A549 (cell line): Measurements from ENCODE around the gene PKHD1. TPM values are rescaled to one million over a fixed set of nuclear protein-coding genes. Genes with fewer than 3 reads are reported as not detected.

Experiments used
- ATAC-seq, 2 experiments: fragments of 200-7000 bp in 1 of 2; fragments of >200 bp in 1 of 2; cut with Nextera tagmentation in 1 of 2; cut with Tn5 transposase in 1 of 2; 3 replicates each; pipeline versions ENCODE4 v1.8.0 to v1.9.1; 2018 to 2020; ENCODE audit warnings: mild to moderate bottlenecking in 1 of 2, moderate library complexity in 1 of 2
- CTCF ChIA-PET: fragments of 300-600 bp; sonication (Branson Sonifier 250); formaldehyde crosslinking; extraction: SDS; loops from one replicate; lab custom pipeline; 2021; ENCODE audit warnings: antibody characterized with exemption, inconsistent platforms; lab: Yijun Ruan, JAX
- POLR2A ChIA-PET: fragments of 350-600 bp; formaldehyde crosslinking; extraction: SDS; loops from one replicate; lab custom pipeline; 2021; ENCODE audit warnings: antibody characterized with exemption, inconsistent platforms; lab: Yijun Ruan, JAX
- DNase-seq, 2 experiments: peaks; one replicate each; pipeline versions ENCODE4 v3.0.0 to v3.0.0-alpha.2; 2011 to 2016; ENCODE audit warnings: low read depth in 1 of 2, low spot score in 1 of 2
- FAIRE-seq: peaks from 2 replicates; lab custom pipeline; 2011; peaks lifted over from hg19 to GRCh38; lab: Jason Lieb, UNC
- H3K27ac ChIP-seq, 2 experiments: fragments of >200 bp; sonication (Bioruptor Twin); formaldehyde crosslinking; 3 replicates each; pipeline ENCODE4 v1.5.1; 2016 to 2017
- H3K4me1 ChIP-seq: fragments of >200 bp; sonication (Bioruptor Twin); formaldehyde crosslinking; 3 replicates; pipeline ENCODE4 v1.6.1; 2016
- H3K4me2 ChIP-seq: fragments of >200 bp; sonication (Bioruptor Twin); formaldehyde crosslinking; 3 replicates; pipeline ENCODE4 v1.6.1; 2016
- H3K4me3 ChIP-seq: fragments of >200 bp; sonication (Bioruptor Twin); formaldehyde crosslinking; 3 replicates; pipeline ENCODE4 v1.5.1; 2016
- H3K9me3 ChIP-seq: fragments of >200 bp; sonication (Bioruptor Twin); formaldehyde crosslinking; 3 replicates; pipeline ENCODE4 v1.6.1; 2016
- ATOH8 ChIP-seq: fragments of 250-450 bp; sonication (Bioruptor Pico); IDR thresholded peaks from 2 replicates; pipeline ENCODE4 v1.5.0; 2020; ENCODE audit warnings: low read depth, mild to moderate bottlenecking, moderate library complexity
- BCL3 ChIP-seq: fragments of >200 bp; sonication (Bioruptor Twin); formaldehyde crosslinking; IDR thresholded peaks from 3 replicates; pipeline ENCODE4 v1.6.1; 2016
- CBX8 ChIP-seq: fragments of 200-600 bp; sonication (generic); IDR thresholded peaks from 2 replicates; pipeline ENCODE4 v1.6.1; 2016
- EHMT2 ChIP-seq: fragments of 200-600 bp; sonication (generic); IDR thresholded peaks from 2 replicates; pipeline ENCODE4 v1.6.1; 2016; ENCODE audit warnings: antibody characterized with exemption, low read depth, mild to moderate bottlenecking, moderate library complexity
- FOSB ChIP-seq: fragments of 250-450 bp; sonication (Bioruptor Pico); IDR thresholded peaks from 2 replicates; pipeline ENCODE4 v1.5.0; 2020; ENCODE audit warnings: mild to moderate bottlenecking, moderate library complexity
- FOSL2 ChIP-seq, 2 experiments: fragments of 450-650 bp in 1 of 2; fragments of >200 bp in 1 of 2; sonication (Bioruptor Twin) in 1 of 2; formaldehyde crosslinking; IDR thresholded peaks; 2 replicates each; pipeline versions ENCODE4 v1.5.0 to v1.6.1; 2016 to 2020; ENCODE audit warnings: mild to moderate bottlenecking in 1 of 2, moderate library complexity in 1 of 2
- FOXS1 ChIP-seq: fragments of 250-450 bp; sonication (Bioruptor Pico); IDR thresholded peaks from 2 replicates; pipeline ENCODE4 v1.5.0; 2020; ENCODE audit warnings: mild to moderate bottlenecking, moderate library complexity
- GATA3 ChIP-seq: IDR thresholded peaks from 2 replicates; pipeline ENCODE4 v1.6.1; 2012; ENCODE audit warnings: borderline replicate concordance
- HDAC2 ChIP-seq: fragments of 200-600 bp; sonication (generic); IDR thresholded peaks from 2 replicates; pipeline ENCODE4 v1.6.1; 2016
- HOXA7 ChIP-seq: fragments of 250-450 bp; sonication (Bioruptor Pico); IDR thresholded peaks from 2 replicates; pipeline ENCODE4 v1.5.0; 2020; ENCODE audit warnings: mild to moderate bottlenecking, moderate library complexity
- HOXB13 ChIP-seq: fragments of 250-450 bp; sonication (Bioruptor Pico); IDR thresholded peaks from 2 replicates; pipeline ENCODE4 v1.5.0; 2020; ENCODE audit warnings: low read depth, mild to moderate bottlenecking, moderate library complexity
- MAZ ChIP-seq: fragments of 150-350 bp; IDR thresholded peaks from 2 replicates; pipeline ENCODE4 v1.6.1; 2014; ENCODE audit warnings: antibody characterized with exemption, low read depth, low read length, borderline replicate concordance
- MYC ChIP-seq: IDR thresholded peaks from 2 replicates; pipeline ENCODE4 v1.6.1; 2012; ENCODE audit warnings: mild to moderate bottlenecking, inconsistent platforms, low read length, improper control_type of control experiment, borderline replicate concordance
- NFE2L2 ChIP-seq: fragments of 150-350 bp; conservative IDR thresholded peaks from 2 replicates; pipeline ENCODE4 v1.6.1; 2014; ENCODE audit warnings: low read length
- NPAS2 ChIP-seq: fragments of 250-450 bp; sonication (Bioruptor Pico); IDR thresholded peaks from 2 replicates; pipeline ENCODE4 v1.8.0; 2022; ENCODE audit warnings: mild to moderate bottlenecking, moderate library complexity, borderline replicate concordance
- PHF8 ChIP-seq: fragments of 200-600 bp; sonication (generic); IDR thresholded peaks from 2 replicates; pipeline ENCODE4 v1.6.1; 2016; ENCODE audit warnings: low read depth, mild to moderate bottlenecking, antibody characterized with exemption, moderate library complexity, borderline replicate concordance
- RAD21 ChIP-seq, 2 experiments: fragments of >200 bp in 1 of 2; sonication (Bioruptor Twin) in 1 of 2; formaldehyde crosslinking in 1 of 2; IDR thresholded peaks in 1 of 2; conservative IDR thresholded peaks in 1 of 2; 2 replicates in 1 of 2; 3 replicates in 1 of 2; pipeline ENCODE4 v1.6.1; 2012 to 2018; ENCODE audit warnings: inconsistent platforms in 1 of 2
- RNF2 ChIP-seq: fragments of 200-600 bp; sonication (generic); IDR thresholded peaks from 2 replicates; pipeline ENCODE4 v1.6.1; 2016; ENCODE audit warnings: low read depth, mild to moderate bottlenecking, antibody characterized with exemption, moderate library complexity, borderline replicate concordance
- SMC3 ChIP-seq: fragments of >200 bp; sonication (Bioruptor Twin); formaldehyde crosslinking; IDR thresholded peaks from 3 replicates; pipeline ENCODE4 v1.6.1; 2018; ENCODE audit warnings: inconsistent platforms
- ZC3H11A ChIP-seq: fragments of 450-650 bp; IDR thresholded peaks from 2 replicates; pipeline ENCODE4 v1.6.1; 2014; ENCODE audit warnings: antibody characterized with exemption, mild to moderate bottlenecking
- ZNF302 ChIP-seq: fragments of 250-450 bp; sonication (Bioruptor Pico); IDR thresholded peaks from 2 replicates; pipeline ENCODE4 v1.9.0; 2021; ENCODE audit warnings: inconsistent platforms, mild to moderate bottlenecking, moderate library complexity
- WGBS: methylation state at CpG from one replicate; pipeline ENCODE4 v1.1.6; 2017; ENCODE audit errors: missing lambda C conversion rate; 5-methylcytosine and 5-hydroxymethylcytosine counted together
- polyA plus RNA-seq, 4 experiments: library from polyadenylated mRNA; depleted of rRNA in 3 of 4; stranded (reverse); fragments of >200 nt; fragmentation: RNase III in 1 of 4; extraction: RNeasy Plus Mini Kit Qiagen cat#74134 plus additional on column Dnase treatment in 1 of 4; gene quantifications; 2 replicates in 3 of 4; 3 replicates in 1 of 4; pipeline ENCODE4 v1.2.3, GENCODE V29; 2011 to 2017
- TF ChIP-seq, protein P1 (sequence below): fragments of >200 bp; sonication (Bioruptor Twin); formaldehyde crosslinking; IDR thresholded peaks from 3 replicates; pipeline ENCODE4 v1.5.1; 2016
- TF ChIP-seq, protein P2 (sequence below): IDR thresholded peaks from 2 replicates; pipeline ENCODE4 v1.6.1; 2012; ENCODE audit warnings: low read depth, borderline replicate concordance

The PKHD1 gene
- polyA plus RNA-seq, 2 of the 4 experiments (the other 2 are of a cell fraction) = not detected

DNA sequence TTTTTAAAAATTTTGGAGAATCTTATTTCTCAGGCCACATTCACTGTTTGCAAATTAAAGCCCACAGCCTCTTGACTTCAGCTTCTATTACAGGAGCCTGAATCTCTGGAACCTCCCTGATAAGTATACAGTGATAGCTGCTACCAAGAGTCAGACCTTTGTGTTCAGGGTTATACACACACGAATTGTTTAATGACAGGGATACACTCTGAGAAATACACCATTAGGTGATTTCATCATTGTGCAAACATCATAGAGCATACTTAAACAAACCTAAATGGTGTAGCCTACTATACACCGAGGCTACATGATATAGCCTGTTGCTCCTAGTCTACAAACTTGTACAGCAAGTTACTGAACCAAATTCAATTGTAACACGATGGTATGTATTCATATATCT is 473.9 kb downstream of the PKHD1 start:
- POLR2A ChIA-PET = no interaction called here
- no peak for DNase-seq
- no peaks in the 10 kb centered on the region for H3K4me1 ChIP-seq
- TF ChIP-seq HDAC2 (no peak), NPAS2 (no peak), MYC (no peak)
- TF ChIP-seq, all 56 proteins: peak for 0
- 2% methylated on average over 3 of the region's 3 CpGs for WGBS
- CTCF ChIA-PET = no interaction called here
- FAIRE-seq (no peak), ATAC-seq (no peak)
- Histone ChIP-seq H3K4me2 (no peak overlapping the region), H3K9me3 (no peaks in the 10 kb centered on the region), H3K27ac (no peak overlapping the region), H3K4me3 (no peak overlapping the region)

GRCh38 chr6:51608932-51609331 is 478.5 kb downstream of the PKHD1 start:
- Histone ChIP-seq H3K4me1 (no peaks in the 10 kb centered on the region), H3K27ac (no peak overlapping the region), H3K9me3 (no peaks in the 10 kb centered on the region), H3K4me2 (no peak overlapping the region), H3K4me3 (no peak overlapping the region)
- ChIA-PET CTCF (interaction anchor here (1.0 kb wide), 1 partner anchor 9 kb away, joined by 3 read pairs; no protein-coding TSS in a partner anchor), POLR2A (interaction anchor here (0.5 kb wide), 1 partner anchor 710 kb away, joined by 4 read pairs; no protein-coding TSS in a partner anchor)
- no peak for DNase-seq
- no peak for ATAC-seq
- FAIRE-seq = no peak
- TF ChIP-seq, protein P1, sequence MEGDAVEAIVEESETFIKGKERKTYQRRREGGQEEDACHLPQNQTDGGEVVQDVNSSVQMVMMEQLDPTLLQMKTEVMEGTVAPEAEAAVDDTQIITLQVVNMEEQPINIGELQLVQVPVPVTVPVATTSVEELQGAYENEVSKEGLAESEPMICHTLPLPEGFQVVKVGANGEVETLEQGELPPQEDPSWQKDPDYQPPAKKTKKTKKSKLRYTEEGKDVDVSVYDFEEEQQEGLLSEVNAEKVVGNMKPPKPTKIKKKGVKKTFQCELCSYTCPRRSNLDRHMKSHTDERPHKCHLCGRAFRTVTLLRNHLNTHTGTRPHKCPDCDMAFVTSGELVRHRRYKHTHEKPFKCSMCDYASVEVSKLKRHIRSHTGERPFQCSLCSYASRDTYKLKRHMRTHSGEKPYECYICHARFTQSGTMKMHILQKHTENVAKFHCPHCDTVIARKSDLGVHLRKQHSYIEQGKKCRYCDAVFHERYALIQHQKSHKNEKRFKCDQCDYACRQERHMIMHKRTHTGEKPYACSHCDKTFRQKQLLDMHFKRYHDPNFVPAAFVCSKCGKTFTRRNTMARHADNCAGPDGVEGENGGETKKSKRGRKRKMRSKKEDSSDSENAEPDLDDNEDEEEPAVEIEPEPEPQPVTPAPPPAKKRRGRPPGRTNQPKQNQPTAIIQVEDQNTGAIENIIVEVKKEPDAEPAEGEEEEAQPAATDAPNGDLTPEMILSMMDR = no peak
- 39% methylated on average over 4 of the region's 4 CpGs for WGBS

DNA sequence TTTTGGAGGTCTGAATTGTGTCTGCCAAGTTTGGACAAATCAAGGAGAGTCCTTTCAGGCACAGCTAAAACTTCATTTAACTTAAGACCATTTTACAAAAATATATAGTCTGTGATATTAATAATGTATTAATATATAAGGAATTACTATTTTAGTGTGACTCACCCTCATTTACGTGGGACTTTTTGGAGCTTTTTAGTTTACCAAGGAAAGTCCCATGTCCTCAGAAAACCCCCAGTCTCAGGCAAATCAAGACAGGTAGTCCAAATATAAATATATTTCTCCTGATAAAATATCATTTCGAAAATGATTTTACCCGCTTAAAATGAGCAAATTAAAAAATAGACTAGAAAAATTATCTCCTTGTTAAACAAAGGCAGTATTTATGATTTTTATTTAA is 479.0 kb downstream of the PKHD1 start:
- Histone ChIP-seq H3K4me3 (no peak overlapping the region), H3K4me1 (no peaks in the 10 kb centered on the region), H3K27ac (no peak overlapping the region), H3K4me2 (no peak overlapping the region), H3K9me3 (no peaks in the 10 kb centered on the region)
- no peak for FAIRE-seq
- no peak for ATAC-seq
- ChIA-PET POLR2A (no interaction called here), CTCF (no interaction called here)
- no peak for DNase-seq
- TF ChIP-seq NFE2L2 (no peak), MYC (no peak), BCL3 (no peak), RAD21 (conservative IDR thresholded peaks at IDR 0.05 in 1 of 2, IDR thresholded peaks at IDR 0.05 in 1 of 2) (no peak)
- WGBS = 22% methylated on average over 3 of the region's 3 CpGs

- Histone ChIP-seq H3K4me2 (no peak overlapping the region), H3K4me1 (no peaks in the 10 kb centered on the region), H3K4me3 (no peak overlapping the region), H3K27ac (no peak overlapping the region), H3K9me3 (no peaks in the 10 kb centered on the region)
- ATAC-seq (no peak), DNase-seq (no peak), FAIRE-seq (no peak)
- 2% methylated on average over 2 of the region's 2 CpGs for WGBS
- no peak for TF ChIP-seq ZC3H11A
- TF ChIP-seq CBX8 = no peak
- TF ChIP-seq EHMT2 = no peak
- no peak for TF ChIP-seq PHF8
- TF ChIP-seq SMC3 = no peak
- TF ChIP-seq ATOH8 (CRISPR knock-in tag) = no peak
- TF ChIP-seq FOXS1 (CRISPR knock-in tag) = no peak
- no peak for TF ChIP-seq NFE2L2
- no peak for TF ChIP-seq RNF2
- TF ChIP-seq, protein P2, sequence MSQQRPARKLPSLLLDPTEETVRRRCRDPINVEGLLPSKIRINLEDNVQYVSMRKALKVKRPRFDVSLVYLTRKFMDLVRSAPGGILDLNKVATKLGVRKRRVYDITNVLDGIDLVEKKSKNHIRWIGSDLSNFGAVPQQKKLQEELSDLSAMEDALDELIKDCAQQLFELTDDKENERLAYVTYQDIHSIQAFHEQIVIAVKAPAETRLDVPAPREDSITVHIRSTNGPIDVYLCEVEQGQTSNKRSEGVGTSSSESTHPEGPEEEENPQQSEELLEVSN = no peak
- no peak for TF ChIP-seq FOSL2 (IDR thresholded peaks at IDR 0.05)
- TF ChIP-seq FOSL2 (CRISPR knock-in tag; IDR thresholded peaks at IDR 0.05) = no peak
- TF ChIP-seq MAZ = no peak
- TF ChIP-seq FOSB = no peak
- TF ChIP-seq ZNF302 (CRISPR knock-in tag) = no peak
- no peak for TF ChIP-seq HOXA7
- TF ChIP-seq HOXB13 (CRISPR knock-in tag) = no peak
- no peak for TF ChIP-seq BCL3
- TF ChIP-seq GATA3 = no peak
- POLR2A ChIA-PET = no interaction called here
- CTCF ChIA-PET = no interaction called here
These were observed 486.9 kb downstream of the PKHD1 start for GRCh38 chr6:51600514-51600913.
